MCF 10A (cell line): ENCODE results near the gene COMMD4. TPM values are rescaled to one million over a fixed set of nuclear protein-coding genes. Genes with fewer than 3 reads are reported as not detected.

ENCODE experiments used
- BruUV-seq: library from RNA; stranded (reverse); fragments of 400-500 nt; replicated peaks from 2 replicates; lab custom pipeline; 2021; lab: Mats Ljungman, UMichigan
- CTCF ChIA-PET: fragments of 300-600 bp; sonication (Branson Sonifier 250); formaldehyde crosslinking; extraction: SDS; loops from one replicate; lab custom pipeline; 2021; ENCODE audit warnings: antibody characterized with exemption, inconsistent platforms; lab: Yijun Ruan, JAX
- POLR2A ChIA-PET: fragments of 300-600, 350-650 bp; sonication (Branson Sonifier 250); formaldehyde crosslinking; extraction: SDS; loops from one replicate; lab custom pipeline; 2020; ENCODE audit warnings: antibody characterized with exemption, inconsistent platforms; lab: Yijun Ruan, JAX
- DNase-seq: peaks from one replicate; pipeline ENCODE4 v3.0.0-alpha.2; 2018; ENCODE audit not compliant: unreplicated experiment
- H3K27ac Mint-ChIP-seq: one replicate; pipeline ENCODE4 v1.8.0; 2022; ENCODE audit warnings: mild to moderate bottlenecking, low read depth, mixed read lengths; ENCODE audit not compliant: unreplicated experiment
- H3K27me3 Mint-ChIP-seq: one replicate; pipeline ENCODE4 v1.8.0; 2022; ENCODE audit warnings: mixed read lengths; ENCODE audit not compliant: insufficient read depth, unreplicated experiment
- H3K36me3 Mint-ChIP-seq: one replicate; pipeline ENCODE4 v1.8.0; 2022; ENCODE audit warnings: mild to moderate bottlenecking, moderate library complexity, mixed read lengths; ENCODE audit not compliant: insufficient read depth, unreplicated experiment
- H3K4me1 Mint-ChIP-seq: one replicate; pipeline ENCODE4 v1.8.0; 2022; ENCODE audit warnings: mixed read lengths; ENCODE audit not compliant: insufficient read depth, unreplicated experiment
- H3K4me3 Mint-ChIP-seq: one replicate; pipeline ENCODE4 v1.8.0; 2022; ENCODE audit warnings: mild to moderate bottlenecking, moderate library complexity, mixed read lengths; ENCODE audit not compliant: unreplicated experiment
- H3K9me3 Mint-ChIP-seq: one replicate; pipeline ENCODE4 v1.8.0; 2022; ENCODE audit warnings: mixed read lengths; ENCODE audit not compliant: unreplicated experiment
- intact Hi-C: fragments of 100-400 bp; cut with micrococcal nuclease; formaldehyde crosslinking; loops from 2 replicates; pipeline ENCODE4 v1.14.1; 2022
- total RNA-seq: library from RNA; stranded (reverse); gene quantifications from 2 replicates; pipeline ENCODE4 v1.2.3, GENCODE V29; 2022
- TF ChIP-seq, protein P1 (sequence below): fragments of 200-600 bp; IDR thresholded peaks from one replicate; pipeline ENCODE4 v1.8.0; 2022; ENCODE audit warnings: antibody characterized with exemption, mild to moderate bottlenecking; ENCODE audit not compliant: unreplicated experiment

The COMMD4 gene
- total RNA-seq, 1 experiment from 2014 or later = 47.3 TPM

DNA sequence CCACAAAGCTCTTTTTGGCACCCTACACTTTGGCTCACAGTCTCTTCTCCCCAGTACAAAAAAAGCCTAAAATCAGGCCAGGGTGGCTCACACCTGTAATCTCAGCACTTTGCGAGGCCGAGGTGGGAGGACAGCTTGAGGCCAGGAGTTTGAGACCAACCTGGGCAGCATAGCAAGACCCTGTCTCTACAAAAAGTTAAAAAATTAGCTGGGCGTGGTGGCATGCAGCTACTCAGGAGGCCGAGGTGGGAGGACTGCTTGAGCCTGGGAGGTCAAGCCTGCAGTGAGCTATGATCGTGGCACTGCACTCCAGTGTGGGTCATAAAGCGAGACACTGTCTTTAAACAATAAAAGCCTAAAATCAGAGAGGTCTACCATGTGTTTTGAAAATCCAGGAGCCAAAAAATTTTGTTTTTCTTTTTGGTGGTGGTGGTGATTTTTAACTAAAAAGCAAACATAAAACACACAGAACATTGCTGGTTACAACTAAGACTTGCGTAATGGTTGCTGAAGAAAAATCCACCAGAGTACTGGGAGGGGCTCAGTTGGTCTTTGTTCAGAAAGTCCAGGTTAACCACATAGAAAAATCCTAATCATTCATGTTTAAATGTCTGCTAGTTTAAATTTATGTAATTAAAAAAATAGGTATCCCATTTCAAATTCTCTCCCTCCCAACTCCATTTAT, 34.2 kb downstream of the COMMD4 start:
- DNase-seq = no peak
- TF ChIP-seq, protein P1, sequence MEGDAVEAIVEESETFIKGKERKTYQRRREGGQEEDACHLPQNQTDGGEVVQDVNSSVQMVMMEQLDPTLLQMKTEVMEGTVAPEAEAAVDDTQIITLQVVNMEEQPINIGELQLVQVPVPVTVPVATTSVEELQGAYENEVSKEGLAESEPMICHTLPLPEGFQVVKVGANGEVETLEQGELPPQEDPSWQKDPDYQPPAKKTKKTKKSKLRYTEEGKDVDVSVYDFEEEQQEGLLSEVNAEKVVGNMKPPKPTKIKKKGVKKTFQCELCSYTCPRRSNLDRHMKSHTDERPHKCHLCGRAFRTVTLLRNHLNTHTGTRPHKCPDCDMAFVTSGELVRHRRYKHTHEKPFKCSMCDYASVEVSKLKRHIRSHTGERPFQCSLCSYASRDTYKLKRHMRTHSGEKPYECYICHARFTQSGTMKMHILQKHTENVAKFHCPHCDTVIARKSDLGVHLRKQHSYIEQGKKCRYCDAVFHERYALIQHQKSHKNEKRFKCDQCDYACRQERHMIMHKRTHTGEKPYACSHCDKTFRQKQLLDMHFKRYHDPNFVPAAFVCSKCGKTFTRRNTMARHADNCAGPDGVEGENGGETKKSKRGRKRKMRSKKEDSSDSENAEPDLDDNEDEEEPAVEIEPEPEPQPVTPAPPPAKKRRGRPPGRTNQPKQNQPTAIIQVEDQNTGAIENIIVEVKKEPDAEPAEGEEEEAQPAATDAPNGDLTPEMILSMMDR = no peak
- Mint-ChIP-seq H3K4me3 (peak overlapping the region; percentile 91), H3K36me3 (peaks cover 74% of the 10 kb centered on the region), H3K27ac (no peak overlapping the region), H3K27me3 (no peaks in the 10 kb centered on the region), H3K4me1 (peaks cover 8% of the 10 kb centered on the region), H3K9me3 (no peaks in the 10 kb centered on the region)
- ChIA-PET CTCF (interaction anchor here (1.2 to 1.8 kb wide), 2 partner anchors 18 to 224 kb away, joined by 3 to 8 read pairs; no protein-coding TSS in a partner anchor), POLR2A (interaction anchor here (0.9 to 7.5 kb wide), 12 partner anchors 10 to 277 kb away, joined by 3 to 245 read pairs (median 14); partner anchors contain the start of genes COMMD4, IMP3, NEIL1 and SIN3A)
- no TSS peak for BruUV-seq
- intact Hi-C loops = loop anchor here (2.0 to 5.0 kb wide), 5 partner anchors 85 to 341 kb away; partner anchors contain the start of gene PTPN9

DNA sequence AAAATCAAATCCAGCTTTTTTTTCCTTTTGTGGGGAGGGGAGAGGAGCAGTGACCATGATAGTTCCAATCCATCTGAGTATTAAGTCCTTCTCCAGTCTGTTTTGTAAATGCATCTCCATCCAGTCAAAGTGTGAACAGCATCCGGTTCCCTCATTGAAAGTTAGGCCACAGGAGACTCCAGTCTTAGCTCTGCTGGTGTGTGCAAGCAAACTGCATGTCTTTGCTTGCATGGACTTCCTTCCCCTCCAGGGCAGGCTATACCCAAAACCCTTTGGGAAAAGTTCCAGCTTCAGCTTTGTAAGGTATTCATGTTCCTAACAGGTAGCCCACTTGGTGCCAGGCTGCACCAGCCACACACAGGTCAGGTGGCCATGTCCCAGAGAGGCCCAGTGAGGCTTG, 35.6 kb downstream of the COMMD4 start:
- ChIA-PET CTCF (no interaction called here), POLR2A (interaction anchor here (0.7 to 7.5 kb wide), 5 partner anchors 10 to 82 kb away, joined by 3 to 245 read pairs (median 3); partner anchors contain the start of gene SIN3A)
- H3K27ac Mint-ChIP-seq = no peak overlapping the region
- no peaks in the 10 kb centered on the region for H3K27me3 Mint-ChIP-seq
- no peak overlapping the region for H3K4me3 Mint-ChIP-seq
- H3K4me1 Mint-ChIP-seq = peaks cover 8% of the 10 kb centered on the region
- peaks cover 75% of the 10 kb centered on the region for H3K36me3 Mint-ChIP-seq
- no TSS peak for BruUV-seq
- H3K9me3 Mint-ChIP-seq = no peaks in the 10 kb centered on the region
- TF ChIP-seq, protein P1 = no peak
- intact Hi-C loops = no loop called here
- DNase-seq = no peak

DNA sequence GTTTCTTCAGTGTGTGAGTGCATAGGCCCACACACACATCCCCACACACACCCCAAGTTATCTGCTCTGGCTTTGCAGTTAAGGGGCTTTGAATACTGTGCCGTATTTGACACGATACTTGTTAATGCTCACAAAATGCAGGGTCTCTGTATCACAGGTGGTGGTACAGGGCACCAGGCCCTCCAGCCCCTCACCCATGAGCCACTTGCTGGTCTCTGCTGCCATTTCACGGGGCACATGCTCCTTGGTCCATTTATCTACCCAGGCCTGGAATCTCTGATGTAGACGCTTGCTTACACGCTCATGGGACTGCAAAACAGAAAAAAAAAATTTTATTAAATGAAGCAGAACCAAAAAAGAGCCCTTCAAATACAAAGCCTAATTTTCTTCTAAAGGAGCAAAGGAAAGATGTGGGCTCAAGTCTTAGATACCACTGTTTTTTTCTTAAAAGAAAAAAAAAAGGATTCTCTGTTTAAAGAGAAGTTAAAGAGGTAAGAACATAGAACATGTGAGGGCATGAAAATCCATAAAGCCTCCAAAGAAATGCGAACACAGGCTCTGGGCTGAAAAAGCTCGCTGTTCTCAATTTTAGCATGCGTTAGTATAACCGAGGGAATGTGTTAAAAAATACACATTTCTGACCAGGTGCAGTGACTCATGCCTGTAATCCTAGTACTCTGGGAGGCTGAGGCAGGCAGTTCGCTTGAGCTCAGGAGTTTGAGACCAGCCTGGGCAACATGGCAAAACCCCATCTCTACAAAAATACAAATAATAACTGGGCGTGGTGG, 36.2 kb downstream of the COMMD4 start:
- TF ChIP-seq, protein P1 = no peak
- intact Hi-C loops = no loop called here
- DNase-seq = no peak
- peaks cover 8% of the 10 kb centered on the region for H3K4me1 Mint-ChIP-seq
- no peak overlapping the region for H3K27ac Mint-ChIP-seq
- ChIA-PET POLR2A (interaction anchor here (0.7 to 7.5 kb wide), 2 partner anchors 19 to 82 kb away, joined by 3 to 245 read pairs; partner anchors contain the start of gene SIN3A), CTCF (interaction anchor here (0.7 kb wide), 1 partner anchor 154 kb away, joined by 3 read pairs; no protein-coding TSS in a partner anchor)
- no TSS peak for BruUV-seq
- H3K9me3 Mint-ChIP-seq = no peaks in the 10 kb centered on the region
- H3K36me3 Mint-ChIP-seq = peaks cover 79% of the 10 kb centered on the region
- H3K4me3 Mint-ChIP-seq = no peak overlapping the region
- no peaks in the 10 kb centered on the region for H3K27me3 Mint-ChIP-seq
